GM18526 (cell line): Measurements from ENCODE around the gene PATL1.

Experiments used
- POLR2A ChIP-seq: IDR thresholded peaks from 3 replicates; pipeline ENCODE4 v1.6.1; 2011; ENCODE audit not compliant: insufficient read length; ENCODE audit errors: extremely low read depth

The PATL1 gene

DNA sequence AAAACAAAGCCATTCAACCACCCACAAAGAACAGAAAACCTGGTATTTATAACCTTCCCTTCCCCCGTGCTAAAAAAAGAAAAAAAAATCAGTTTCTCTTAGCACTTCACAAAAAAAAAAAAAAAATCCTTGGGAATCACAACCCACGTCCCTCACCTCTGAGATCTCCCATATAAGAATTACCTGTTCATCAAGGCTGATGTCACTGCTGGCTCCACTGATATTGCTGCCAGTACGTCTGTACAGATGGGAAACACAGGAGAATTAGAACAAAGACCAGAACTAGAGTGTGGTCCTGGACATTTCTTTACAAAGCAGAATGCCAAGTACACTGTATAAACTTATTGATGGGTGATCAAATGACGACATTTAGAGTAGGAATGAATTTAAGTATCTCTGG lies 68.2 kb downstream of the PATL1 start:
- TF ChIP-seq POLR2A = no peak

DNA sequence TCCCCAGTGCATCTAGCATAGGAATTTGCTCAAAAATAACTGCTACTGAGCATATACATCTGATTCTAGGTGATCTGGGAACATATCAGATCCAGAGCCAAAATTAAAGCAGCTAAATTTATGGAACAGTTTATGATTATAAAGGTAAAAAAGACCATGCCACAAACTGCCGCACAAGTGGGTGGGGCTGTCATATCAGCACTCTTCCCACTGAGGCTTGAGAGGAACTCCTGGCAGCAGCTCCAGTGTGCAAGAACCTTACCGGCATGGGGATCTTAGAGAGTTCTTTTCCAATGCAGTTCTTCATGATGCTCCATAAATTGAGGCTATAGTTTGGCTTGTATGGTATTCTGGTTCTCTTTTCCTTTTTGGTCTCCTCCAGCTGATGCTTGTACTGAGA lies 68.6 kb downstream of the PATL1 start:
- TF ChIP-seq POLR2A = no peak

DNA sequence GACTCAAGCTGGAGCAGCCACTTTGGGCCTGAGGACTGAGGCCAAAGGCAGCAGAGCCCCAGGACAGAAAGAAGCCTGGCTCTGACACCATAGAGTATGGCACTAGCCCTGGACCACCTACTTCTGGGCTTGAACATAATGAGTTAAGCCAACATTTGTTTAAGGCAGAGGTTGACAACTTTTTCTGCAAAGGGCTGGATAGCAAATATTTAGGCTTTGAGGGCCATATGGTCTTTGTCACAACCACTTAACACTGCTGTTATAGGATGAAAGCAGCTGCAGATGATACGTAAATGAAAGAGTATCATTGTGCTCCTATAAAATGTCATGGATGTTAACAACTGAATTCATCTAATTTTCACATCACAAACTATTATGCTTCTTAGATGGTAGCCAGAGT lies 69.9 kb downstream of the PATL1 start:
- TF ChIP-seq POLR2A = no peak
